ENCODE data around the gene FKRP.

GRCh38 chr19:46755077-46755852 lies 9.4 kb downstream of the FKRP start:
- TF ChIP-seq POLR2A (IDR thresholded peaks at IDR 0.05) (no peak), CTCF (IDR thresholded peaks at IDR 0.05) (no peak)
